DND-41 (cell line): Measurements from ENCODE around the gene TMEM214.

ENCODE experiments used
- ATAC-seq: fragments of 200-7000 bp; cut with Tn5 transposase; 3 replicates; pipeline ENCODE4 v1.9.1; 2021; ENCODE audit warnings: low read depth; ENCODE audit not compliant: insufficient read depth
- DNase-seq: peaks from one replicate; pipeline ENCODE4 v3.0.0-alpha.2; 2020
- H2AFZ ChIP-seq: 2 replicates; pipeline ENCODE4 v1.6.0; 2012; ENCODE audit warnings: low read depth, low read length
- H3K27ac ChIP-seq: 2 replicates; pipeline ENCODE4 v1.5.1; 2012; ENCODE audit warnings: low read length, inconsistent platforms
- H3K27me3 ChIP-seq: fragments of 200-600 bp; sonication (generic); 2 replicates; pipeline ENCODE4 v1.6.0; 2012; ENCODE audit warnings: low read length, mild to moderate bottlenecking, inconsistent platforms; ENCODE audit not compliant: insufficient read depth, poor library complexity
- H3K36me3 ChIP-seq: 2 replicates; pipeline ENCODE4 v1.5.1; 2012; ENCODE audit warnings: low read length, inconsistent platforms; ENCODE audit not compliant: insufficient read depth
- H3K4me1 ChIP-seq: 2 replicates; pipeline ENCODE4 v1.5.1; 2012; ENCODE audit warnings: mild to moderate bottlenecking, low read length; ENCODE audit not compliant: insufficient read depth
- H3K4me2 ChIP-seq: 2 replicates; pipeline ENCODE4 v1.6.0; 2012; ENCODE audit warnings: mild to moderate bottlenecking, moderate library complexity, low read length, inconsistent platforms; ENCODE audit not compliant: insufficient read depth
- H3K4me3 ChIP-seq, 2 experiments: fragments of 200-600 bp in 1 of 2; shearing (Covaris generic) in 1 of 2; 2 replicates each; pipeline ENCODE4 v1.5.1; 2012 to 2016; ENCODE audit warnings: inconsistent platforms in 2 of 2, low read length in 2 of 2, mild to moderate bottlenecking in 2 of 2, low read depth in 1 of 2, moderate library complexity in 1 of 2
- H3K79me2 ChIP-seq: 2 replicates; pipeline ENCODE4 v1.6.0; 2012; ENCODE audit warnings: low read length, inconsistent platforms; ENCODE audit not compliant: insufficient read depth
- H3K9ac ChIP-seq: 2 replicates; pipeline ENCODE4 v1.6.0; 2012; ENCODE audit warnings: low read depth, mild to moderate bottlenecking, inconsistent platforms, low read length, moderate library complexity
- H3K9me3 ChIP-seq: 2 replicates; pipeline ENCODE4 v1.5.1; 2012; ENCODE audit warnings: low read length, moderate library complexity, mild to moderate bottlenecking, inconsistent platforms; ENCODE audit not compliant: insufficient read depth, severe bottlenecking
- H4K20me1 ChIP-seq: 2 replicates; pipeline ENCODE4 v1.6.0; 2012; ENCODE audit warnings: low read length; ENCODE audit not compliant: insufficient read depth
- EZH2 ChIP-seq: IDR thresholded peaks from 3 replicates; pipeline ENCODE4 v1.6.1; 2012; ENCODE audit warnings: borderline replicate concordance, low read depth, mild to moderate bottlenecking, moderate library complexity, low read length, inconsistent platforms; ENCODE audit not compliant: severe bottlenecking
- TF ChIP-seq, protein P1 (sequence below): IDR thresholded peaks from 2 replicates; pipeline ENCODE4 v1.5.1; 2012; ENCODE audit warnings: borderline replicate concordance, low read length, moderate library complexity, mild to moderate bottlenecking; ENCODE audit not compliant: poor library complexity, severe bottlenecking; ENCODE audit errors: extremely low read depth

TMEM214 gene

DNA sequence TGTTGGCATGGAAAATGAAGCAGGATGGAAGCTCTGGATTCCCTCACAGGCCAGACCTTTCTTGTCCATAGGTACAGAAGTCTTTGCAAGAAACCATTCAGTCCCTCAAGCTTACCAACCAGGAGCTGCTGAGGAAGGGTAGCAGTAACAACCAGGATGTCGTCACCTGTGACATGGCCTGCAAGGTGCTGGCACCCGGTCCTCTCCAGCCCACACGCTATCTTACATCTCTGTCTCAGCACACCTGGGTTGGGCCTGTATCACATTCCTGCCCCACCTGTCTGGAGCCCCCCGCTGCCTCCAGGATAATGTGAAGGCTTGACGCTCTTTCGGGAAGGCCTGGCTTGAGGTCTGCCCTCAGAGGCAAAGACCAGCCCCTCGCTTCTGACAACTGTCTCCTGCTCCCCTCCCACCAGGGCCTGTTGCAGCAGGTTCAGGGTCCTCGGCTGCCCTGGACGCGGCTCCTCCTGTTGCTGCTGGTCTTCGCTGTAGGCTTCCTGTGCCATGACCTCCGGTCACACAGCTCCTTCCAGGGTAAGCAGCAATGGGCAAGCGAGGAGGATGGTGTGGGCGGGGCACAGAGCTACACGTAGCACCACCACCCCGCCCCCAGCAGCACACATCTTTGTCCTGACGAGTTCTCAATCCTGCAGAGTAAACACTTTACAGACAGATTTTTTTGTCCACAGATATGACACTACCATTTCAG is 6.0 kb downstream of the TMEM214 start:
- TF ChIP-seq, protein P1, sequence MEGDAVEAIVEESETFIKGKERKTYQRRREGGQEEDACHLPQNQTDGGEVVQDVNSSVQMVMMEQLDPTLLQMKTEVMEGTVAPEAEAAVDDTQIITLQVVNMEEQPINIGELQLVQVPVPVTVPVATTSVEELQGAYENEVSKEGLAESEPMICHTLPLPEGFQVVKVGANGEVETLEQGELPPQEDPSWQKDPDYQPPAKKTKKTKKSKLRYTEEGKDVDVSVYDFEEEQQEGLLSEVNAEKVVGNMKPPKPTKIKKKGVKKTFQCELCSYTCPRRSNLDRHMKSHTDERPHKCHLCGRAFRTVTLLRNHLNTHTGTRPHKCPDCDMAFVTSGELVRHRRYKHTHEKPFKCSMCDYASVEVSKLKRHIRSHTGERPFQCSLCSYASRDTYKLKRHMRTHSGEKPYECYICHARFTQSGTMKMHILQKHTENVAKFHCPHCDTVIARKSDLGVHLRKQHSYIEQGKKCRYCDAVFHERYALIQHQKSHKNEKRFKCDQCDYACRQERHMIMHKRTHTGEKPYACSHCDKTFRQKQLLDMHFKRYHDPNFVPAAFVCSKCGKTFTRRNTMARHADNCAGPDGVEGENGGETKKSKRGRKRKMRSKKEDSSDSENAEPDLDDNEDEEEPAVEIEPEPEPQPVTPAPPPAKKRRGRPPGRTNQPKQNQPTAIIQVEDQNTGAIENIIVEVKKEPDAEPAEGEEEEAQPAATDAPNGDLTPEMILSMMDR, result no peak
- TF ChIP-seq EZH2, result no peak
- Histone ChIP-seq H4K20me1 (no peaks in the 10 kb centered on the region), H3K4me2 (no peak overlapping the region), H3K79me2 (peaks cover 18% of the 10 kb centered on the region), H3K4me3 (no peak overlapping the region), H2AFZ (no peak overlapping the region), H3K4me1 (peaks cover 14% of the 10 kb centered on the region), H3K27me3 (no peaks in the 10 kb centered on the region), H3K9ac (no peak overlapping the region), H3K36me3 (peaks cover 74% of the 10 kb centered on the region), H3K9me3 (no peaks in the 10 kb centered on the region), H3K27ac (no peak overlapping the region)
- ATAC-seq, result no peak
- DNase-seq, result no peak

DNA sequence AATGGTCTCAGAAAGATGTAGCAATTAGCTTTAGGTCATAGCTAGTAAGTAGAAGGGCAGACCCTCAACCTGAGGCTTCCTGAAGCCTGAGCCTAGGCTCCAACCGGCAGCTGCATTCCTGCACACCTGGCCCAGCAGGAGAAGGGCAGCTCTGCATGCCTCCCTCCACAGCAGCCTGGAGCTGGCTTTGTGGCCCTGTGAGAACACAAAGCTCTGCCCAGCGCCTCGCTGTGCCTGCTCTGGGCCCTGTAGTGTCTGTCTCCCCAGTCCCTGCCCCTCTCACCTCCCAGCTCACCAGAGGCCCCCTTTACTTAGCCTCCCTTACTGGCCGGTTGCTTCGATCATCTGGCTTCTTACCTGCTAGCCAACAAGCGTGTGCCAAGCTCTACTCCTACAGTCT is 6.7 kb downstream of the TMEM214 start:
- TF ChIP-seq, protein P1, result no peak
- no peak for TF ChIP-seq EZH2
- no peak overlapping the region for H3K27ac ChIP-seq
- no peaks in the 10 kb centered on the region for H4K20me1 ChIP-seq
- no peak overlapping the region for H2AFZ ChIP-seq
- H3K79me2 ChIP-seq, result peaks cover 11% of the 10 kb centered on the region; the same call in 1 of the 2 replicates
- DNase-seq (no peak), ATAC-seq (no peak)
- H3K4me3 ChIP-seq, result no peak overlapping the region
- no peak overlapping the region for H3K4me2 ChIP-seq
- H3K9ac ChIP-seq, result no peak overlapping the region
- no peaks in the 10 kb centered on the region for H3K9me3 ChIP-seq
- H3K27me3 ChIP-seq, result no peaks in the 10 kb centered on the region
- H3K36me3 ChIP-seq, result peaks cover 74% of the 10 kb centered on the region
- peaks cover 8% of the 10 kb centered on the region for H3K4me1 ChIP-seq

DNA sequence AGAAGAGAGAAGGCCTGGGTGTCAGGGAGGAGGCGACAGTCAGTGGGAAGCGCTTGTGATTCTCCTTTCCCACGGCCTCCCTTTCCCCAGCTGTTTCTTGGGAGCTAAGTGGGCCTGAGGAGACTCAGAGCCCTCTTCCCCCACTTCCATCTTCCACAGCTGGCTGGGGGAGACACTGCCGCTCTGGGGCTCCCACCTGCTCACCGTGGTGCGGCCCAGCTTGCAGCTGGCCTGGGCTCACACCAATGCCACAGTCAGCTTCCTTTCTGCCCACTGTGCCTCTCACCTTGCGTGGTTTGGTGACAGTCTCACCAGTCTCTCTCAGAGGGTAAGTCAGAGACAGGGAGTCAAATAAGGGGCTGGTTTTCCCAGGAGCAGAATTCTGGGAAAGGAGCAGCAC is 7.1 kb downstream of the TMEM214 start:
- Histone ChIP-seq H3K27me3 (no peaks in the 10 kb centered on the region), H4K20me1 (no peaks in the 10 kb centered on the region), H3K79me2 (peaks cover 8% of the 10 kb centered on the region; the same call in 1 of the 2 replicates), H3K4me2 (no peak overlapping the region; the same call in 1 of the 2 replicates), H3K4me3 (no peak overlapping the region), H2AFZ (no peak overlapping the region), H3K27ac (no peak overlapping the region), H3K4me1 (peaks cover 5% of the 10 kb centered on the region), H3K9me3 (no peaks in the 10 kb centered on the region), H3K36me3 (peaks cover 72% of the 10 kb centered on the region), H3K9ac (no peak overlapping the region)
- DNase-seq, result no peak
- no peak for ATAC-seq
- TF ChIP-seq EZH2, result no peak
- TF ChIP-seq, protein P1, result no peak
